Caco-2 (cell line): Measurements from ENCODE around the gene TNFRSF17. TPM values are rescaled to one million over a fixed set of nuclear protein-coding genes. Genes with fewer than 3 reads are reported as not detected.

Experiments
- BruUV-seq: library from RNA; stranded (reverse); fragments of 400-500 nt; replicated peaks from 2 replicates; lab custom pipeline; 2021; lab: Mats Ljungman, UMichigan
- CTCF ChIA-PET: fragments of 300-600 bp; sonication (Branson Sonifier 250); formaldehyde crosslinking; loops from one replicate; lab custom pipeline; 2022; ENCODE audit warnings: antibody characterized with exemption; lab: Charles Lee
- POLR2A ChIA-PET: fragments of 300-600 bp; sonication (Branson Sonifier 250); formaldehyde crosslinking; loops from one replicate; lab custom pipeline; 2022; ENCODE audit warnings: antibody characterized with exemption; lab: Charles Lee
- DNase-seq, 2 experiments: peaks; one replicate each; pipeline versions ENCODE4 v3.0.0 to v3.0.0-alpha.2; 2020 to 2022
- H3K27me3 ChIP-seq: replicated peaks from 2 replicates; pipeline ENCODE4 v1.6.0; 2011; ENCODE audit warnings: low read length; ENCODE audit not compliant: control insufficient read depth, insufficient read depth
- H3K36me3 ChIP-seq: 2 replicates; pipeline ENCODE4 v1.5.1; 2011; ENCODE audit warnings: low read length; ENCODE audit not compliant: control insufficient read depth, insufficient read depth
- H3K4me1 ChIP-seq: fragments of 250-450 bp; sonication (Bioruptor Pico); 2 replicates; pipeline ENCODE4 v1.5.1; 2020; ENCODE audit warnings: mild to moderate bottlenecking
- H3K4me3 ChIP-seq: 2 replicates; pipeline ENCODE4 v1.5.1; 2011; ENCODE audit warnings: low read depth, mild to moderate bottlenecking, control low read depth, low read length
- H3K9me3 ChIP-seq: fragments of 250-450 bp; sonication (Bioruptor Pico); 2 replicates; pipeline ENCODE4 v1.5.1; 2020; ENCODE audit warnings: mild to moderate bottlenecking, moderate library complexity
- H3K27ac Mint-ChIP-seq: one replicate; pipeline ENCODE4 v1.8.0; 2022; ENCODE audit warnings: mixed read lengths; ENCODE audit not compliant: unreplicated experiment
- H3K27me3 Mint-ChIP-seq: one replicate; pipeline ENCODE4 v1.8.0; 2022; ENCODE audit warnings: mixed read lengths; ENCODE audit not compliant: insufficient read depth, unreplicated experiment
- H3K36me3 Mint-ChIP-seq: one replicate; pipeline ENCODE4 v1.8.0; 2022; ENCODE audit warnings: mild to moderate bottlenecking, mixed read lengths; ENCODE audit not compliant: insufficient read depth, unreplicated experiment
- H3K4me1 Mint-ChIP-seq: one replicate; pipeline ENCODE4 v1.8.0; 2022; ENCODE audit warnings: low read depth, mixed read lengths; ENCODE audit not compliant: unreplicated experiment
- H3K4me3 Mint-ChIP-seq: one replicate; pipeline ENCODE4 v1.8.0; 2022; ENCODE audit warnings: mild to moderate bottlenecking, moderate library complexity, mixed read lengths; ENCODE audit not compliant: unreplicated experiment
- H3K9me3 Mint-ChIP-seq: one replicate; pipeline ENCODE4 v1.8.0; 2022; ENCODE audit warnings: mixed read lengths; ENCODE audit not compliant: unreplicated experiment
- CTCF ChIP-seq, 2 experiments: fragments of 200-600 bp in 1 of 2; IDR thresholded peaks; 1 replicate in 1 of 2; 2 replicates in 1 of 2; pipeline versions ENCODE4 v1.5.1 to v1.8.0; 2011 to 2022; ENCODE audit warnings: antibody characterized with exemption in 1 of 2, control low read depth in 1 of 2, inconsistent platforms in 1 of 2, low read depth in 1 of 2, low read length in 1 of 2, mild to moderate bottlenecking in 1 of 2, moderate library complexity in 1 of 2; ENCODE audit not compliant: insufficient read depth in 1 of 2, severe bottlenecking in 1 of 2, unreplicated experiment in 1 of 2
- intact Hi-C: fragments of 100-400 bp; cut with micrococcal nuclease; formaldehyde crosslinking; loops from one replicate; pipeline ENCODE4 v1.10.0; 2022; ENCODE audit not compliant: unreplicated experiment
- total RNA-seq: library from RNA; stranded (reverse); gene quantifications from 2 replicates; pipeline ENCODE4 v1.2.3, GENCODE V29; 2022

TNFRSF17 gene
- total RNA-seq, 1 experiment from 2014 or later, result not detected

GRCh38 chr16:12010388-12011251 is 45.6 kb downstream of the TNFRSF17 start:
- intact Hi-C loops, result no loop called here
- BruUV-seq, result no TSS peak
- Histone ChIP-seq H3K9me3 (no peaks in the 10 kb centered on the region), H3K4me1 (no peaks in the 10 kb centered on the region), H3K4me3 (no peak overlapping the region), H3K36me3 (no peaks in the 10 kb centered on the region), H3K27me3 (no peaks in the 10 kb centered on the region)
- Mint-ChIP-seq H3K36me3 (no peaks in the 10 kb centered on the region), H3K9me3 (no peaks in the 10 kb centered on the region), H3K4me1 (peaks cover 8% of the 10 kb centered on the region), H3K27ac (no peak overlapping the region), H3K27me3 (no peaks in the 10 kb centered on the region), H3K4me3 (no peak overlapping the region)
- CTCF ChIA-PET, result no interaction called here
- DNase-seq, result no peak
- POLR2A ChIA-PET, result no interaction called here
- TF ChIP-seq CTCF (IDR thresholded peaks at IDR 0.05; ENCODE audit: insufficient read depth in 1 of 2, low read depth in 1 of 2, low read length in 1 of 2, severe bottlenecking in 1 of 2, unreplicated experiment in 1 of 2), result no peak

GRCh38 chr16:12011565-12011964 is 46.6 kb downstream of the TNFRSF17 start:
- Histone ChIP-seq H3K36me3 (no peaks in the 10 kb centered on the region), H3K4me3 (no peak overlapping the region), H3K4me1 (no peaks in the 10 kb centered on the region), H3K27me3 (no peaks in the 10 kb centered on the region), H3K9me3 (no peaks in the 10 kb centered on the region)
- Mint-ChIP-seq H3K27ac (peak overlapping the region; percentile 55), H3K4me1 (peaks cover 8% of the 10 kb centered on the region), H3K9me3 (no peaks in the 10 kb centered on the region), H3K27me3 (no peaks in the 10 kb centered on the region), H3K4me3 (no peak overlapping the region), H3K36me3 (no peaks in the 10 kb centered on the region)
- CTCF ChIA-PET, result no interaction called here
- intact Hi-C loops, result no loop called here
- POLR2A ChIA-PET, result no interaction called here
- BruUV-seq, result no TSS peak
- no peak for DNase-seq
- TF ChIP-seq CTCF (IDR thresholded peaks at IDR 0.05; ENCODE audit: insufficient read depth in 1 of 2, low read depth in 1 of 2, low read length in 1 of 2, severe bottlenecking in 1 of 2, unreplicated experiment in 1 of 2), result no peak

GRCh38 chr16:12016291-12016947 is 51.4 kb downstream of the TNFRSF17 start:
- H3K9me3 ChIP-seq, result no peaks in the 10 kb centered on the region
- Mint-ChIP-seq H3K27ac (no peak overlapping the region), H3K36me3 (no peaks in the 10 kb centered on the region), H3K27me3 (no peaks in the 10 kb centered on the region), H3K4me1 (peaks cover 8% of the 10 kb centered on the region), H3K9me3 (no peaks in the 10 kb centered on the region), H3K4me3 (no peak overlapping the region)
- no peaks in the 10 kb centered on the region for H3K27me3 ChIP-seq
- intact Hi-C loops, result no loop called here
- no peak for DNase-seq
- no peaks in the 10 kb centered on the region for H3K36me3 ChIP-seq
- ChIA-PET POLR2A (no interaction called here), CTCF (no interaction called here)
- no peak overlapping the region for H3K4me3 ChIP-seq
- H3K4me1 ChIP-seq, result no peaks in the 10 kb centered on the region
- BruUV-seq, result no TSS peak
- no peak for TF ChIP-seq CTCF (IDR thresholded peaks at IDR 0.05; ENCODE audit: insufficient read depth in 1 of 2, low read depth in 1 of 2, low read length in 1 of 2, severe bottlenecking in 1 of 2, unreplicated experiment in 1 of 2)
